ENCODE measurements around the gene MYO15A.

- TF ChIP-seq POLR2A (IDR thresholded peaks at IDR 0.05) (no peak), CTCF (IDR thresholded peaks at IDR 0.05) (no peak)
These were observed at the start of gene MYO15A for GRCh38 chr17:18108401-18109312.
